HCT116 (cell line): ENCODE data around the gene FLYWCH1. TPM values are rescaled to one million over a fixed set of nuclear protein-coding genes. Genes with fewer than 3 reads are reported as not detected.

Experiments
- ATAC-seq: fragments of 200-7000 bp; cut with Tn5 transposase; 2 replicates; pipeline ENCODE4 v1.9.1; 2020; ENCODE audit warnings: mild to moderate bottlenecking, moderate library complexity
- BruUV-seq: library from RNA; stranded (reverse); fragments of 400-500 nt; replicated peaks from 2 replicates; lab custom pipeline; 2021; lab: Mats Ljungman, UMichigan
- CTCF ChIA-PET: fragments of 300-600 bp; sonication (Branson Sonifier 250); formaldehyde crosslinking; loops from one replicate; lab custom pipeline; 2021; ENCODE audit warnings: antibody characterized with exemption; lab: Charles Lee
- POLR2A ChIA-PET: fragments of 300-600, 350-600 bp; sonication (Branson Sonifier 250); formaldehyde crosslinking; loops from one replicate; lab custom pipeline; 2021; ENCODE audit warnings: antibody characterized with exemption; lab: Charles Lee
- RAD21 ChIA-PET, 2 experiments: fragments of 300-600 bp; sonication (Branson Sonifier 250); formaldehyde crosslinking; loops; one replicate each; lab custom pipeline; 2023; ENCODE audit warnings: low total read pairs in 2 of 2; ENCODE audit not compliant: uncharacterized antibody in 2 of 2, unreplicated experiment in 2 of 2, low non-redundant PET in 1 of 2; lab: Charles Lee
- DNase-seq: peaks from one replicate; pipeline ENCODE4 v3.0.0-alpha.2; 2010; ENCODE audit warnings: low read depth, low spot score
- H2AFZ ChIP-seq: fragments of 200-600 bp; shearing (Covaris generic), sonication (generic); 2 replicates; pipeline ENCODE4 v1.6.1; 2017; ENCODE audit warnings: low read depth, mixed run types, mixed read lengths, antibody characterized with exemption, low read length; ENCODE audit not compliant: poor library complexity, severe bottlenecking
- H3K27ac ChIP-seq: 2 replicates; pipeline ENCODE4 v1.5.1; 2012; ENCODE audit warnings: low read depth, low read length
- H3K27me3 ChIP-seq: fragments of 200-600 bp; sonication (generic); 2 replicates; pipeline ENCODE4 v1.6.1; 2016; ENCODE audit warnings: mixed run types, low read length, mixed read lengths; ENCODE audit not compliant: insufficient read depth
- H3K36me3 ChIP-seq, 2 experiments: fragments of 200-500 bp in 1 of 2; fragments of 200-600 bp in 1 of 2; sonication (Bioruptor generic) in 1 of 2; sonication (generic) in 1 of 2; 2 replicates each; pipeline versions ENCODE4 v1.5.1 to v1.6.1; 2014 to 2016; ENCODE audit warnings: low read length in 2 of 2, inconsistent platforms in 1 of 2, mixed read lengths in 1 of 2, mixed run types in 1 of 2; ENCODE audit not compliant: insufficient read depth in 2 of 2, control insufficient read depth in 1 of 2
- H3K4me1 ChIP-seq, 2 experiments: fragments of 200-600 bp in 1 of 2; sonication (generic) in 1 of 2; 2 replicates each; pipeline versions ENCODE4 v1.5.1 to v1.6.1; 2012 to 2017; ENCODE audit warnings: low read length in 2 of 2, inconsistent platforms in 1 of 2, mild to moderate bottlenecking in 1 of 2, mixed read lengths in 1 of 2, mixed run types in 1 of 2, moderate library complexity in 1 of 2; ENCODE audit not compliant: insufficient read depth in 2 of 2, control insufficient read depth in 1 of 2
- H3K4me2 ChIP-seq: fragments of 200-600 bp; sonication (generic); 2 replicates; pipeline ENCODE4 v1.6.1; 2017; ENCODE audit warnings: mixed run types, low read length, mixed read lengths
- H3K4me3 ChIP-seq, 2 experiments: fragments of 200-600 bp in 1 of 2; sonication (generic) in 1 of 2; replicated peaks in 1 of 2; 2 replicates each; pipeline ENCODE4 v1.5.1; 2011 to 2016; ENCODE audit warnings: low read length in 2 of 2, control low read depth in 1 of 2, low read depth in 1 of 2, mild to moderate bottlenecking in 1 of 2, mixed read lengths in 1 of 2, mixed run types in 1 of 2
- H3K79me2 ChIP-seq: fragments of 200-600 bp; sonication (generic); 2 replicates; pipeline ENCODE4 v1.6.1; 2017; ENCODE audit warnings: mild to moderate bottlenecking, mixed run types, low read length, moderate library complexity, mixed read lengths; ENCODE audit not compliant: insufficient read depth
- H3K9ac ChIP-seq: fragments of 200-600 bp; sonication (generic); 2 replicates; pipeline ENCODE4 v1.6.1; 2016; ENCODE audit warnings: low read length, mixed read lengths
- H3K9me2 ChIP-seq: fragments of 200-600 bp; sonication (generic), shearing (Covaris generic); 2 replicates; pipeline ENCODE4 v1.6.1; 2017; ENCODE audit warnings: mixed run types, mild to moderate bottlenecking, moderate library complexity; ENCODE audit not compliant: insufficient read depth
- H3K9me3 ChIP-seq, 2 experiments: fragments of 200-500 bp in 1 of 2; fragments of 200-600 bp in 1 of 2; sonication (Bioruptor generic) in 1 of 2; sonication (generic) in 1 of 2; 2 replicates each; pipeline ENCODE4 v1.6.1; 2014 to 2017; ENCODE audit warnings: low read length in 2 of 2, mixed read lengths in 2 of 2, inconsistent platforms in 1 of 2, low read depth in 1 of 2, mild to moderate bottlenecking in 1 of 2, mixed run types in 1 of 2, moderate library complexity in 1 of 2; ENCODE audit not compliant: control insufficient read depth in 1 of 2, insufficient read depth in 1 of 2
- H4K20me1 ChIP-seq: fragments of 200-600 bp; sonication (generic), shearing (Covaris generic); 2 replicates; pipeline ENCODE4 v1.6.1; 2017; ENCODE audit warnings: mixed run types, mild to moderate bottlenecking, moderate library complexity; ENCODE audit not compliant: insufficient read depth
- ATF3 ChIP-seq: IDR thresholded peaks from 2 replicates; pipeline ENCODE4 v1.6.1; 2012
- CBX3 ChIP-seq: IDR thresholded peaks from 2 replicates; pipeline ENCODE4 v1.6.1; 2012; ENCODE audit warnings: low read depth
- CEBPB ChIP-seq: IDR thresholded peaks from 2 replicates; pipeline ENCODE4 v1.6.1; 2012; ENCODE audit warnings: low read depth
- EGR1 ChIP-seq: IDR thresholded peaks from 2 replicates; pipeline ENCODE4 v1.6.1; 2012; ENCODE audit warnings: low read depth
- ELF1 ChIP-seq: IDR thresholded peaks from 2 replicates; pipeline ENCODE4 v1.6.1; 2012; ENCODE audit warnings: low read depth, borderline replicate concordance
- EZH2phosphoT487 ChIP-seq: fragments of 200-600 bp; IDR thresholded peaks from 2 replicates; pipeline ENCODE4 v1.6.1; 2018; ENCODE audit warnings: antibody characterized with exemption, borderline replicate concordance
- MAX ChIP-seq: IDR thresholded peaks from 2 replicates; pipeline ENCODE4 v1.6.1; 2012
- RAD21 ChIP-seq: IDR thresholded peaks from 2 replicates; pipeline ENCODE4 v1.6.1; 2012; ENCODE audit warnings: low read depth, mild to moderate bottlenecking
- REST ChIP-seq: IDR thresholded peaks from 2 replicates; pipeline ENCODE4 v1.6.1; 2012; ENCODE audit warnings: low read depth
- YY1 ChIP-seq: IDR thresholded peaks from 2 replicates; pipeline ENCODE4 v1.6.1; 2011; ENCODE audit warnings: low read length, low read depth, moderate library complexity, mild to moderate bottlenecking; ENCODE audit not compliant: insufficient replicate concordance; ENCODE audit errors: extremely low read depth
- ZBTB33 ChIP-seq: IDR thresholded peaks from 2 replicates; pipeline ENCODE4 v1.6.1; 2011; ENCODE audit warnings: mild to moderate bottlenecking, low read length, moderate library complexity; ENCODE audit not compliant: insufficient replicate concordance; ENCODE audit errors: extremely low read depth
- ZFX ChIP-seq: fragments of 450-650 bp; IDR thresholded peaks from 2 replicates; pipeline ENCODE4 v1.6.1; 2017
- ZNF274 ChIP-seq: fragments of 200-500 bp; sonication (Bioruptor generic); IDR thresholded peaks from 2 replicates; pipeline ENCODE4 v1.6.1; 2014; ENCODE audit warnings: mild to moderate bottlenecking, low read depth, low read length, inconsistent platforms
- intact Hi-C: fragments of 100-400 bp; cut with micrococcal nuclease; formaldehyde crosslinking; loops from 2 replicates; pipeline ENCODE4 v1.10.0; 2022
- total RNA-seq: library from RNA; stranded (reverse); gene quantifications from one replicate; pipeline ENCODE4 v1.2.1, GENCODE V29; 2021; ENCODE audit not compliant: unreplicated experiment

The FLYWCH1 gene
- total RNA-seq, 1 experiment from 2014 or later: 66.6 TPM

GRCh38 chr16:2905988-2906387 lies 5.7 kb upstream of the FLYWCH1 start:
- Histone ChIP-seq H3K9ac (no peak overlapping the region), H3K27ac (peak overlapping the region; percentile 55), H3K9me2 (no peaks in the 10 kb centered on the region), H3K27me3 (no peaks in the 10 kb centered on the region), H3K4me2 (peak overlapping the region; percentile 55), H3K79me2 (no peaks in the 10 kb centered on the region), H3K36me3 (no peaks in the 10 kb centered on the region), H3K4me3 (0 out of 4 replicates have a peak overlapping the region, but pooled peaks of 1 of the 2 experiments have one; percentile 11)
- RAD21 ChIA-PET: no interaction called here
- TF ChIP-seq CEBPB: no peak
- no peak for TF ChIP-seq REST
- TF ChIP-seq EGR1: no peak
- TF ChIP-seq ELF1: no peak
- TF ChIP-seq ZBTB33: no peak
- TF ChIP-seq ATF3: no peak
- TF ChIP-seq RAD21: no peak
- TF ChIP-seq ZFX: no peak
- TF ChIP-seq EZH2phosphoT487: no peak
- TF ChIP-seq YY1: no peak
- no peak for TF ChIP-seq ZNF274
- no peak for TF ChIP-seq CBX3
- no peak for TF ChIP-seq MAX
- TF ChIP-seq, all 23 proteins: peak for 0
- Histone ChIP-seq H3K4me1 (peaks cover 12 to 25% of the 10 kb centered on the region in 2 experiments), H2AFZ (no peak overlapping the region), H4K20me1 (no peaks in the 10 kb centered on the region), H3K9me3 (no peaks in the 10 kb centered on the region)
- BruUV-seq: no TSS peak
- ATAC-seq (no peak), DNase-seq (no peak)
- POLR2A ChIA-PET: interaction anchor here (0.6 to 1.9 kb wide), 19 partner anchors 10 to 122 kb away, joined by 3 to 39 read pairs (median 4); partner anchors contain the start of genes FLYWCH2, HCFC1R1, PRSS22 and THOC6
- intact Hi-C loops: loop anchor here (1.0 to 2.0 kb wide), 2 partner anchors 24 to 67 kb away; no protein-coding TSS in a partner anchor
- CTCF ChIA-PET: interaction anchor here (0.5 to 2.9 kb wide), 7 partner anchors 10 to 126 kb away, joined by 3 to 10 read pairs (median 6); partner anchors contain the start of gene FLYWCH2
